Esophagus squamous epithelium (tissue), 5 donors: Measurements from ENCODE around the gene ATM. TPM values are rescaled to one million over a fixed set of nuclear protein-coding genes. Genes with fewer than 3 reads are reported as not detected.
"Not testable (repeated sequence)": the region's sequence is repeated elsewhere in the genome, so short reads cannot be mapped to it uniquely, and the experiment has no call there.

Experiments
- DNase-seq: peaks from one replicate; lab custom pipeline; 2025; lab: John Stamatoyannopoulos, UW
- H3K27ac ChIP-seq, 4 donors: fragments of 200-600 bp; sonication (generic); one replicate each; pipeline ENCODE4 v1.5.1; 2016 to 2019; ENCODE audit warnings: mild to moderate bottlenecking in 1 of 4
- H3K27me3 ChIP-seq, 4 donors: fragments of 200-600 bp; sonication (generic); 1 replicate in 3 of 4; 2 replicates in 1 of 4; pipeline versions ENCODE4 v1.5.1 to v1.6.0; 2017 to 2021; ENCODE audit warnings: antibody characterized with exemption in 1 of 4
- H3K36me3 ChIP-seq, 3 donors: fragments of 200-600 bp; sonication (generic); one replicate each; pipeline ENCODE4 v1.5.1; 2016 to 2019
- H3K4me1 ChIP-seq, 3 donors: fragments of 200-600 bp; sonication (generic); one replicate each; pipeline ENCODE4 v1.5.1; 2017 to 2019
- H3K4me3 ChIP-seq, 4 donors: fragments of 200-600 bp; sonication (generic); 1 replicate in 3 of 4; 2 replicates in 1 of 4; pipeline ENCODE4 v1.5.1; 2016 to 2019; ENCODE audit warnings: mild to moderate bottlenecking in 2 of 4, moderate library complexity in 1 of 4
- H3K9me3 ChIP-seq, 3 donors: fragments of 200-600 bp; sonication (generic); one replicate each; pipeline ENCODE4 v1.5.1; 2016 to 2019
- POLR2A ChIP-seq, 4 donors: fragments of 450-650 bp; IDR thresholded peaks; one replicate each; pipeline ENCODE4 v1.6.1; 2017; ENCODE audit warnings: antibody characterized with exemption in 4 of 4, mild to moderate bottlenecking in 4 of 4, moderate library complexity in 3 of 4
- WGBS, 2 donors: methylation state at CpG; one replicate each; pipeline ENCODE4 v1.1.5; 2018; 5-methylcytosine and 5-hydroxymethylcytosine counted together
- intact Hi-C: fragments of 100-400 bp; cut with DNase I; formaldehyde crosslinking; loops from one replicate; pipeline ENCODE4 v1.15.0; 2022
- total RNA-seq, 4 donors: library from RNA; depleted of rRNA; stranded (reverse); fragments of >200 nt; gene quantifications; one replicate each; pipeline ENCODE4 v1.1.0, GENCODE V29; 2016
- TF ChIP-seq, protein P1 (sequence below), 6 experiments: fragments of 450-650 bp in 4 of 6; fragments of 200-600 bp in 2 of 6; sonication (generic) in 2 of 6; IDR thresholded peaks; one replicate each; pipeline ENCODE4 v1.5.1; 2016 to 2019; ENCODE audit warnings: antibody characterized with exemption in 6 of 6, mild to moderate bottlenecking in 4 of 6, moderate library complexity in 4 of 6
- donor health status: DM: yes; HTN: yes; CAD: no.

ATM gene
- total RNA-seq, 4 donors from 2014 or later: 13.9 to 52.6 (median 21.7) TPM

DNA sequence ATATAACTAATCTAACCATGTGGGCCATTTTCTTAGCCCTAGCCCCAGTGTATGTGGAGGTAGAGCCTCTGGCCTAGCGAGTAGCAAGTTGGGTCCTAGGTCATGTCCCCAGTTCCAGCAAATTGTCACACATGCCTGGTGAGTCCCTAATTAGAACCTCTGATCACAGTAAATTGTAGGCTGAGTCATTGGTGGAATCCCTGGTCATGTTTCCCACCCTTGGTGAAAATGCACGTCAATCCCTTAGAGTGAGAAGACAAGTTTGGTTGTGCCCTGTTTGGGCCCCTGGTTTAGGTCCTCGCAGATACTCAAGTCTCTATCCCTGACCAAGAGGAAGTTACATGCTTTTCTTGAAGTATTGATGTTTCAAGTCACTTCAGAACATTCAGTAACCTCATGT is 46.7 kb downstream of the ATM start:
- no peak for DNase-seq
- TF ChIP-seq POLR2A (IDR thresholded peaks at IDR 0.05): no peak
- TF ChIP-seq, protein P1, sequence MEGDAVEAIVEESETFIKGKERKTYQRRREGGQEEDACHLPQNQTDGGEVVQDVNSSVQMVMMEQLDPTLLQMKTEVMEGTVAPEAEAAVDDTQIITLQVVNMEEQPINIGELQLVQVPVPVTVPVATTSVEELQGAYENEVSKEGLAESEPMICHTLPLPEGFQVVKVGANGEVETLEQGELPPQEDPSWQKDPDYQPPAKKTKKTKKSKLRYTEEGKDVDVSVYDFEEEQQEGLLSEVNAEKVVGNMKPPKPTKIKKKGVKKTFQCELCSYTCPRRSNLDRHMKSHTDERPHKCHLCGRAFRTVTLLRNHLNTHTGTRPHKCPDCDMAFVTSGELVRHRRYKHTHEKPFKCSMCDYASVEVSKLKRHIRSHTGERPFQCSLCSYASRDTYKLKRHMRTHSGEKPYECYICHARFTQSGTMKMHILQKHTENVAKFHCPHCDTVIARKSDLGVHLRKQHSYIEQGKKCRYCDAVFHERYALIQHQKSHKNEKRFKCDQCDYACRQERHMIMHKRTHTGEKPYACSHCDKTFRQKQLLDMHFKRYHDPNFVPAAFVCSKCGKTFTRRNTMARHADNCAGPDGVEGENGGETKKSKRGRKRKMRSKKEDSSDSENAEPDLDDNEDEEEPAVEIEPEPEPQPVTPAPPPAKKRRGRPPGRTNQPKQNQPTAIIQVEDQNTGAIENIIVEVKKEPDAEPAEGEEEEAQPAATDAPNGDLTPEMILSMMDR (IDR thresholded peaks at IDR 0.05): no peak
- intact Hi-C loops: no loop called here
- no peaks in the 10 kb centered on the region for H3K9me3 ChIP-seq
- no peaks in the 10 kb centered on the region for H3K27me3 ChIP-seq
- H3K36me3 ChIP-seq: peaks cover 0 to 51% (median 9%) of the 10 kb centered on the region in 3 donors
- H3K4me1 ChIP-seq: no peaks in the 10 kb centered on the region
- 86 to 90% methylated on average over 3 of the region's 3 CpGs for WGBS, 2 donors
- H3K27ac ChIP-seq: no peak overlapping the region
- H3K4me3 ChIP-seq: no peak overlapping the region

DNA sequence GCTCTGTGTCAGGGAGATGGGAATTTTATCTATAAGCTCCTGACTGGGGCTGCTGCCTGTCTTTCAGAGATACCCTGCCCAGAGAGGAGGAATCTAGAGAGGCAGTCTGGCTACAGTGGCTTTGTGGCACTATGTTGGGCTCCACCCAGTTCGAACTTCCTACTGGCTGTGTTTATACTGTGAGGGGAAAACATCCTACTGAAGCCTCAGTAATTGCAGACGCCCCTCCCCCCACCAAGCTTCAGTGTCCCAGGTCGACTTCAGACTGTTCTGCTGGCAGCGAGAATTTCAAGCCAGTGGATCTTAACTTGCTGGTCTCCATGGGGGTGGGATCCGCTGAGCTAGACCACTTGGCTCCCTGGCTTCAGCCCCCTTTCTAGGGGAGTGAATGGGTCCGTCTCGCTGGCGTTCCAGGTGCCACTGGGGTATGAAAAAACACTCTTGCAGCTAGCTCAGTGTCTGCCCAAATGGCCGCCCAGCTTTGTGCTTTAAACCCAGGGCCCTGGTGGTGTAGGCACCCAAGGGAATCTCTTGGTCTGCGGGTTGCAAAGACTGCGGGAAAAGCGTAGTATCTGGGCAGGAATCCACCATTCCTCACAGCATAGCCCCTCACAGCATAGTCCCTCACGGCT is 54.2 kb downstream of the ATM start:
- H3K27ac ChIP-seq, intact Hi-C loops, DNase-seq, H3K4me3 ChIP-seq, H3K27me3 ChIP-seq, H3K9me3 ChIP-seq, H3K4me1 ChIP-seq: not testable (repeated sequence)
- peaks cover 0 to 82% (median 4%) of the 10 kb centered on the region in 3 donors for H3K36me3 ChIP-seq
- WGBS, 2 donors: 93 to 100% methylated on average over 3 to 5 of the region's 13 CpGs

DNA sequence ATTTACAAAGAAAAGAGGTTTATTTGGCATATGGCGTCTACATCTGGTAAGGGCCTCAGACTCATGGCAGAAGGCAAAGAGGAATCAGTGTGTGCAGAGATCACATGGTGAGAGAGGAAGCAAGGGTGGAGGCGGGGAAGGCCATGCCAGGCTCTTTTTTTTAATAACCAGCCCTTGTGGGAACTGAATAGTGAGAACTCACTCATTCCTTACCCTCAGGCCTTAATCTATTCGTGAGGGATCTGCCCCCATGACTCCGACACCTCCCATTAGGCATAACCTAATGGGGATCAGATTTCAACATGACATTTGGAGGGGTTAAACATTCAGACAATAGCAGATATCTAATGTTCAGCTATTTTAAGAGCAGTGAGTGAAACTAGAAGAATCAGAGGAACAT is 55.7 kb downstream of the ATM start:
- H3K27me3 ChIP-seq: no peaks in the 10 kb centered on the region
- intact Hi-C loops: no loop called here
- H3K9me3 ChIP-seq: no peaks in the 10 kb centered on the region
- H3K4me1 ChIP-seq: peaks cover 0 to 4% (median 0%) of the 10 kb centered on the region in 3 donors
- peaks cover 0 to 81% (median 3%) of the 10 kb centered on the region in 3 donors for H3K36me3 ChIP-seq
- TF ChIP-seq POLR2A (IDR thresholded peaks at IDR 0.05): no peak
- TF ChIP-seq, protein P1 (IDR thresholded peaks at IDR 0.05): no peak
- H3K27ac ChIP-seq: peak overlapping the region in 2 of 4 donors; percentile 11 to 29
- WGBS, 2 donors: 59 to 74% methylated on average over 4 of the region's 4 CpGs
- no peak overlapping the region for H3K4me3 ChIP-seq
- no peak for DNase-seq

DNA sequence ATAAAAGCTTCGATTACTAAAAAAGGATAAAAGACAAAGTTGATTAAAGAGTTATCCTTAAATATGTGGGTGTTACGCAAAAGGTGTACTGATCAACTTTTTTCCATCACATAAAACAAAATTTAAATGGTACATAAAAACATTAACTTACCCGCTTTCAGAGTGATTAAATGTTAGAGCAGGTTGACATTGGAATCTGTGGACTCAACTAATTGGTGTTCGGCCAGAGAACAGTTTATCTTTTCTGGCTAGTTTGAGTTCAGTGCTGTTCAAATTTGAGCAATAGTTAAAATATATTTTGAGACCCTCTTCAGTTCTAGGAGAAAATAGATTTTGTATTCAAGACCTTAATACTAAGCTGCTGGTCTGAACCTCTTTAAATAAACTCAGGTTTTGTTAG is 56.1 kb downstream of the ATM start:
- 79% methylated on average over 4 of the region's 4 CpGs for WGBS, 2 donors

DNA sequence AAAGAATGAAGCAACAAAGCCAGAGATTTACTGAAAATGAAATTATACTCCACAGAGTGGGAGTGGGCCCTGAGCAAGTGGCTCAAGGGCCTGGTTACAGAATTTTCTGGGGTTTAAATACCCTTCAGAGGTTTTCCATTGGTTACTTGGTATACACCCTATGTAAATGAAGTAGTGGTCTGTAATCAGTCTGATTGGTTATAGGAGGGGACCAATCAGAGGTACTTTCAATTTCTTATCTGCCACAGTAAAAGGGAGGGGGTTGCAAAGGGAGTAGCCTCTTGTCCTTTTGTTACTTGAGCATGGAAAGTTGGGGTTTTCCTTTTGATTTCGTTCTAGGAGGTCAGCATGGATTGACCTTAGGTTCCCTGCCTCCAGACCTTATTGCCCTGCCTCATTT is 63.5 kb downstream of the ATM start:
- TF ChIP-seq, protein P1 (IDR thresholded peaks at IDR 0.05): no peak
- no peak for TF ChIP-seq POLR2A (IDR thresholded peaks at IDR 0.05)
- Histone ChIP-seq H3K36me3 (peaks cover 0 to 96% (median 5%) of the 10 kb centered on the region in 3 donors), H3K4me3 (no peak overlapping the region), H3K27ac (no peak overlapping the region), H3K9me3 (no peaks in the 10 kb centered on the region), H3K4me1 (peaks cover 0 to 8% (median 0%) of the 10 kb centered on the region in 3 donors), H3K27me3 (no peaks in the 10 kb centered on the region)
- intact Hi-C loops: no loop called here
- 80 to 100% methylated on average over 1 of the region's 1 CpG for WGBS, 2 donors
- DNase-seq: no peak

More for the DNA sequence above, 56.1 kb downstream of the ATM start:
- no peaks in the 10 kb centered on the region for H3K9me3 ChIP-seq
- no peaks in the 10 kb centered on the region for H3K27me3 ChIP-seq
- DNase-seq: no peak
- H3K4me3 ChIP-seq: no peak overlapping the region
- peak overlapping the region in 2 of 4 donors; percentile 11 to 29 for H3K27ac ChIP-seq
- H3K36me3 ChIP-seq: peaks cover 0 to 81% (median 3%) of the 10 kb centered on the region in 3 donors
- intact Hi-C loops: no loop called here
- no peak for TF ChIP-seq POLR2A (IDR thresholded peaks at IDR 0.05)
- TF ChIP-seq, protein P1 (IDR thresholded peaks at IDR 0.05): no peak
- H3K4me1 ChIP-seq: peaks cover 0 to 4% (median 0%) of the 10 kb centered on the region in 3 donors
